ENCODE results near the gene ALG11. TPM values are rescaled to one million over a fixed set of nuclear protein-coding genes. Genes with fewer than 3 reads are reported as not detected.
"Not testable (repeated sequence)": the region's sequence is repeated elsewhere in the genome, so short reads cannot be mapped to it uniquely, and the experiment has no call there.

Gene ALG11
- total RNA-seq, 3 donors from 2014 or later: 25.6 to 29.0 (median 28.1) TPM

- TF ChIP-seq POLR2AphosphoS5 (IDR thresholded peaks at IDR 0.05): no peak
- no peak for TF ChIP-seq CTCF (IDR thresholded peaks at IDR 0.05)
- TF ChIP-seq POLR2A (IDR thresholded peaks at IDR 0.05): no peak
- peaks cover 5% of the 10 kb centered on the region for H3K36me3 ChIP-seq
Measured at GRCh38 chr13:52024481-52024880, 12.3 kb downstream of the ALG11 start, which contains the start of gene UTP14C. TSS of gene UTP14C (plus strand) at chr13:52024691. CDS start at chr13:52028805, 4,114 bp downstream.

GRCh38 chr13:52025475-52026245 lies 13.5 kb downstream of the ALG11 start:
- peaks cover 5 to 14% of the 10 kb centered on the region in 2 donors for H3K9me3 ChIP-seq
- TF ChIP-seq POLR2AphosphoS5 (IDR thresholded peaks at IDR 0.05) (no peak), POLR2A (IDR thresholded peaks at IDR 0.05) (no peak), CTCF (IDR thresholded peaks at IDR 0.05) (no peak)
- H3K27me3 ChIP-seq: no peaks in the 10 kb centered on the region
- H3K4me3 ChIP-seq: no peak overlapping the region
- H3K36me3 ChIP-seq: peaks cover 5% of the 10 kb centered on the region
- intact Hi-C loops (cut with DNase I; ENCODE audit: low total_unique reads): no loop called here
- no peak for DNase-seq (ENCODE audit: low spot score in 2 of 2)
- no peak overlapping the region for H3K27ac ChIP-seq
- H3K4me1 ChIP-seq: no peaks in the 10 kb centered on the region

More at GRCh38 chr13:52024481-52024880, 12.3 kb downstream of the ALG11 start, which contains the start of gene UTP14C:
- Histone ChIP-seq H3K4me3 (no peak within 1 kb of the TSS), H3K27me3 (no peaks in the 10 kb centered on the region), H3K9me3 (peaks cover 5 to 11% of the 10 kb centered on the region in 2 donors), H3K27ac (no peak within 1 kb of the TSS), H3K4me1 (no peaks in the 10 kb centered on the region)
- intact Hi-C loops (cut with DNase I; ENCODE audit: low total_unique reads): no loop called here
- no peak for DNase-seq (ENCODE audit: low spot score in 2 of 2)

- peaks cover 5% of the 10 kb centered on the region for H3K36me3 ChIP-seq
- TF ChIP-seq POLR2AphosphoS5 (IDR thresholded peaks at IDR 0.05): no peak
- TF ChIP-seq CTCF (IDR thresholded peaks at IDR 0.05): no peak
- no peak overlapping the region for H3K4me3 ChIP-seq
- H3K27me3 ChIP-seq: no peaks in the 10 kb centered on the region
- H3K27ac ChIP-seq: no peak overlapping the region
- H3K9me3 ChIP-seq: peaks cover 5 to 14% of the 10 kb centered on the region in 2 donors
- no peak for DNase-seq (ENCODE audit: low spot score in 2 of 2)
- no peaks in the 10 kb centered on the region for H3K4me1 ChIP-seq
- intact Hi-C loops (cut with DNase I; ENCODE audit: low total_unique reads): no loop called here
Measured at GRCh38 chr13:52026246-52026626, 14.0 kb downstream of the ALG11 start.

GRCh38 chr13:52027832-52028231 lies 15.6 kb downstream of the ALG11 start:
- Histone ChIP-seq H3K4me3 (no peak overlapping the region), H3K9me3 (peaks cover 5 to 14% of the 10 kb centered on the region in 2 donors), H3K27me3 (no peaks in the 10 kb centered on the region), H3K4me1 (no peaks in the 10 kb centered on the region), H3K27ac (no peak overlapping the region), H3K36me3 (peaks cover 5% of the 10 kb centered on the region)
- intact Hi-C loops (cut with DNase I; ENCODE audit: low total_unique reads): no loop called here
- TF ChIP-seq CTCF (IDR thresholded peaks at IDR 0.05): no peak
- TF ChIP-seq POLR2AphosphoS5 (IDR thresholded peaks at IDR 0.05): no peak
- TF ChIP-seq POLR2A (IDR thresholded peaks at IDR 0.05): no peak
- DNase-seq (ENCODE audit: low spot score in 2 of 2): no peak

- no peak for TF ChIP-seq CTCF (IDR thresholded peaks at IDR 0.05)
- TF ChIP-seq POLR2AphosphoS5 (IDR thresholded peaks at IDR 0.05): no peak
- no peak for TF ChIP-seq POLR2A (IDR thresholded peaks at IDR 0.05)
- Histone ChIP-seq H3K4me1 (no peaks in the 10 kb centered on the region), H3K27ac (no peak overlapping the region), H3K9me3 (peaks cover 5 to 14% of the 10 kb centered on the region in 2 donors), H3K4me3 (no peak overlapping the region), H3K27me3 (no peaks in the 10 kb centered on the region), H3K36me3 (no peaks in the 10 kb centered on the region)
- DNase-seq (ENCODE audit: low spot score in 2 of 2): peak in 1 of 2 donors; percentile 27
- intact Hi-C loops (cut with DNase I; ENCODE audit: low total_unique reads): no loop called here
Measured at GRCh38 chr13:52029569-52029968, 17.4 kb downstream of the ALG11 start.

- DNase-seq (ENCODE audit: low spot score in 2 of 2); H3K4me1 ChIP-seq; H3K27me3 ChIP-seq; H3K4me3 ChIP-seq; H3K36me3 ChIP-seq; H3K27ac ChIP-seq: not testable (repeated sequence)
- H3K9me3 ChIP-seq: peaks cover 5 to 14% of the 10 kb centered on the region in 2 donors
- intact Hi-C loops (cut with DNase I; ENCODE audit: low total_unique reads): loop anchor here (10.0 kb wide), 1 partner anchor 394 kb away; no protein-coding TSS in a partner anchor
Measured at GRCh38 chr13:52030401-52030800, 18.2 kb downstream of the ALG11 start.

Measured in breast epithelium (tissue), 4 donors.